ENCODE measurements around the gene TSPEAR. TPM values are rescaled to one million over a fixed set of nuclear protein-coding genes. Genes with fewer than 3 reads are reported as not detected.

TSPEAR gene
- total RNA-seq, 1 experiment from 2014 or later: 0.32 TPM

DNA sequence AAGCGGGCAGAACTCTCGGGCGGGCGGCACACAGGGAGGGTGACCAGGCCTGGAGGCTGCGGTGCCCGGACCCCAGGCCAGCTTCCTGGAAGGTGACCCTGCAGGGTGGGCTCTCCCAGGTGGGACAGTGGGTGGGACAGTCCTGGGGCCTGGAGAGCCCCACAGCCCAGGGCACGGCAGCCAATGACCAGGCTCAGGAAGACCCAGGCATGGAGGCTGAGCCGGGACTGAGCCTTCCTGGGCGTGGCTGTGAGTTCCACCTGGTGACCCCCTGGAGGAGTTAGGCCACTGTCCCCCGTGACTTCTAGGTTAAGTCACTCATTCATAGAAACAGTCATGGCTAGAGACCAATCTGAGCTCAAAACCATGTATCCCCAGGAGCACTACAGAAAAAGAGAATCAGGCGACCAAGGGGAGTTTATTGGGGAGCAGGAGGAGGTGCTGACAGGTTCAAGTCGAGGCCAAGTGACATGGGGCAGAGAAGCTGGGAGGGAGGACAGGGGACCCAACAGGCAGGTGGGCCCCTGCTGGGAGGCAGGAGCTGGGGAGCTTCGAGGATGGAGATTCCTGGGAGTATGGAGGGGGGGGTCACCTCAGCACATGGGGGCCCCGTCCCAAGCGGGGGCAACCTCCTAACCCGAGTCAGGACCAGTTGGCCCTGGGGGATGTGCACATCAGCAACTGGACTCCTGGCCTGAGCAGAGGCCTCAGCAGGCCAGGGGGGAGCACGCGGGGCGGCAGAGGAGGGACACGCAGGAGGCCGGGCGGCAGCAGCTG lies 132.1 kb downstream of the TSPEAR start:
- peaks cover 8% of the 10 kb centered on the region for H3K4me1 Mint-ChIP-seq (ENCODE audit: low read depth, unreplicated experiment)
- H3K4me3 ChIP-seq (ENCODE audit: low read depth, low read length): no peak overlapping the region
- H3K9me3 ChIP-seq: peaks cover 18% of the 10 kb centered on the region
- H3K4me1 ChIP-seq: no peaks in the 10 kb centered on the region
- no TSS peak for BruUV-seq (replicated peaks)
- no peak for TF ChIP-seq CTCF (IDR thresholded peaks at IDR 0.05; ENCODE audit: insufficient read depth in 1 of 2, low read depth in 1 of 2, low read length in 1 of 2, severe bottlenecking in 1 of 2, unreplicated experiment in 1 of 2)
- no peaks in the 10 kb centered on the region for H3K27me3 Mint-ChIP-seq (ENCODE audit: insufficient read depth, unreplicated experiment)
- H3K4me3 Mint-ChIP-seq (ENCODE audit: unreplicated experiment): no peak overlapping the region
- DNase-seq: no peak
- CTCF ChIA-PET: no interaction called here
- intact Hi-C loops (cut with micrococcal nuclease; ENCODE audit: unreplicated experiment): no loop called here
- H3K36me3 Mint-ChIP-seq (ENCODE audit: insufficient read depth, unreplicated experiment): peaks cover 5% of the 10 kb centered on the region
- no peaks in the 10 kb centered on the region for H3K36me3 ChIP-seq (ENCODE audit: control insufficient read depth, insufficient read depth, low read length)
- H3K27ac Mint-ChIP-seq (ENCODE audit: unreplicated experiment): no peak overlapping the region
- POLR2A ChIA-PET: no interaction called here
- no peaks in the 10 kb centered on the region for H3K27me3 ChIP-seq (replicated peaks; ENCODE audit: control insufficient read depth, insufficient read depth, low read length)
- peaks cover 54% of the 10 kb centered on the region for H3K9me3 Mint-ChIP-seq (ENCODE audit: unreplicated experiment)

DNA sequence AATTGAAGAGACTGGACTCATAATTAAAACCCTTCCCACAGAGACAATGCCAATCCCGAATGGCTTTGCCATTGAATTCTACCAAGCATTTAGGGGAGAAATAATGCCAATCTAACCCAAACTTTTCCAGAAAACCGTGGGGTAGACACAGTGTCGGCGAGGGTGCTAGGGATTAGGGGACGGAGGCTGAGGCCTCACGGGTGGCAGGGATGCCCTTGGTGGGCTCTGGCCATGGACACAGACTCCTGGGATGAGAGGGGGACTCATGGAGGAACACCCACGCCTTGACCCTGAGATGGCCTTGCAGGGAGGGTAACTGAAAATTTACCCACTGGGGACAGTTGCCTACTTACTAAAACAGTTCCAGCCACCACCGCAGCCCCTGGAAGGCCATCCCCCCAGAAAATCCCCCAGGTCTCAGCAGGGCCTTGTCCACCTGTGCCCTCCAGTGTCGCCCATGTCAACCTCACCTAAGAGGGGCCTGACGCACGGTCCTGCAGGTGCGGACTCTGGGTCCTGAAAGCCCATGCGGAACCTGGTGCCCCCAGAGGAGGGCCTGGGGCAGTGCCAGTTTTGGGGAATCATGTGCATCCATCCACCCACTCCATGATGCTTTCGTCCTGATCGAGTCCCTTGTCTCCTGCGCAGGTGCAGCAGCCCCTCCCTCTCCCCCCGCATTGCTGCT lies 132.9 kb downstream of the TSPEAR start:
- no peak for TF ChIP-seq CTCF (IDR thresholded peaks at IDR 0.05; ENCODE audit: insufficient read depth in 1 of 2, low read depth in 1 of 2, low read length in 1 of 2, severe bottlenecking in 1 of 2, unreplicated experiment in 1 of 2)
- no peak for DNase-seq
- no TSS peak for BruUV-seq (replicated peaks)
- ChIA-PET CTCF (no interaction called here), POLR2A (no interaction called here)
- peaks cover 54% of the 10 kb centered on the region for H3K9me3 Mint-ChIP-seq (ENCODE audit: unreplicated experiment)
- peaks cover 5% of the 10 kb centered on the region for H3K36me3 Mint-ChIP-seq (ENCODE audit: insufficient read depth, unreplicated experiment)
- H3K4me1 Mint-ChIP-seq (ENCODE audit: low read depth, unreplicated experiment): peaks cover 8% of the 10 kb centered on the region
- Histone ChIP-seq H3K36me3 (ENCODE audit: control insufficient read depth, insufficient read depth, low read length) (no peaks in the 10 kb centered on the region), H3K4me1 (no peaks in the 10 kb centered on the region), H3K4me3 (ENCODE audit: low read depth, low read length) (no peak overlapping the region), H3K27me3 (replicated peaks; ENCODE audit: control insufficient read depth, insufficient read depth, low read length) (no peaks in the 10 kb centered on the region), H3K9me3 (peaks cover 18% of the 10 kb centered on the region)
- H3K4me3 Mint-ChIP-seq (ENCODE audit: unreplicated experiment): no peak overlapping the region
- H3K27me3 Mint-ChIP-seq (ENCODE audit: insufficient read depth, unreplicated experiment): no peaks in the 10 kb centered on the region
- no peak overlapping the region for H3K27ac Mint-ChIP-seq (ENCODE audit: unreplicated experiment)
- intact Hi-C loops (cut with micrococcal nuclease; ENCODE audit: unreplicated experiment): no loop called here

GRCh38 chr21:44576025-44576420 lies 135.3 kb downstream of the TSPEAR start:
- H3K4me3 Mint-ChIP-seq (ENCODE audit: unreplicated experiment): no peak overlapping the region
- H3K27me3 ChIP-seq (replicated peaks; ENCODE audit: control insufficient read depth, insufficient read depth, low read length): no peaks in the 10 kb centered on the region
- H3K9me3 ChIP-seq: peaks cover 5% of the 10 kb centered on the region

More at GRCh38 chr21:44576025-44576420, 135.3 kb downstream of the TSPEAR start:
- ChIA-PET CTCF (no interaction called here), POLR2A (no interaction called here)
- Mint-ChIP-seq H3K27ac (ENCODE audit: unreplicated experiment) (no peak overlapping the region), H3K36me3 (ENCODE audit: insufficient read depth, unreplicated experiment) (peaks cover 5% of the 10 kb centered on the region), H3K27me3 (ENCODE audit: insufficient read depth, unreplicated experiment) (no peaks in the 10 kb centered on the region), H3K9me3 (ENCODE audit: unreplicated experiment) (peaks cover 50% of the 10 kb centered on the region), H3K4me1 (ENCODE audit: low read depth, unreplicated experiment) (peaks cover 8% of the 10 kb centered on the region)
- no peak for DNase-seq
- no peak for TF ChIP-seq CTCF (IDR thresholded peaks at IDR 0.05; ENCODE audit: insufficient read depth in 1 of 2, low read depth in 1 of 2, low read length in 1 of 2, severe bottlenecking in 1 of 2, unreplicated experiment in 1 of 2)
- Histone ChIP-seq H3K4me1 (no peaks in the 10 kb centered on the region), H3K36me3 (ENCODE audit: control insufficient read depth, insufficient read depth, low read length) (no peaks in the 10 kb centered on the region), H3K4me3 (ENCODE audit: low read depth, low read length) (no peak overlapping the region)
- BruUV-seq (replicated peaks): no TSS peak
- intact Hi-C loops (cut with micrococcal nuclease; ENCODE audit: unreplicated experiment): no loop called here

All from Caco-2 (cell line).